Measurements from ENCODE around the gene FTH1. TPM values are rescaled to one million over a fixed set of nuclear protein-coding genes. Genes with fewer than 3 reads are reported as not detected.

The FTH1 gene
- polyA plus RNA-seq, 1 donor from 2014 or later, result 597 TPM

DNA sequence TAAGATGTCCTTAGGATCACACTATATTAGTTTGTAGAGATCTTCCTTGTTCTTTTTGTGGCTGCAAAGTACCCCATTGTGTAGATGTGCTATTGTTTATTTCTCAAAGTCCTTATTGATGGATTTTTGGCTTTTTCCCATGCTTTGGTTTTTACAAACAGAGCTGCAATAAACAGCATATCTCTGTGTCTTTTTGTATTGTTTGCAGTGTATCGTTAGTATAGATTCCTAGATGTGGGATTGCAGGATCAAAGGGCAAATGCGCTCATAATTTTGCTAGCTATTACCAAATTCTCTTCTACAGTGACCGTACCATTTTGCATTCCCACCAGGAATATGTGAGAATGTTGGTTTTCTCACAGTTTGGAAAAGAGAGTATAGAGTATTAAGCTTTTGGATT lies 27.5 kb upstream of the FTH1 start:
- Histone ChIP-seq H4K20me1 (ENCODE audit: insufficient read depth) (no peaks in the 10 kb centered on the region), H3K36me3 (ENCODE audit: insufficient read depth, low read length) (no peaks in the 10 kb centered on the region), H3K9ac (ENCODE audit: low read length) (no peak overlapping the region), H3K9me3 (ENCODE audit: low read length) (no peaks in the 10 kb centered on the region), H3K27me3 (ENCODE audit: insufficient read depth, low read depth, low read length) (no peaks in the 10 kb centered on the region), H3K4me3 (ENCODE audit: low read length) (no peak overlapping the region), H3K4me2 (ENCODE audit: low read length) (no peak overlapping the region), H3K9me2 (ENCODE audit: insufficient read depth, low read length) (no peaks in the 10 kb centered on the region), H2AFZ (ENCODE audit: low read depth, low read length) (no peak overlapping the region), H3K27ac (ENCODE audit: low read length) (no peak overlapping the region), H3F3A (ENCODE audit: insufficient read depth, low read length, poor library complexity, severe bottlenecking) (no peaks in the 10 kb centered on the region), H3K79me2 (replicated peaks; ENCODE audit: insufficient read depth, low read length) (no peaks in the 10 kb centered on the region)
- TF ChIP-seq EZH2 (IDR thresholded peaks at IDR 0.05; ENCODE audit: borderline replicate concordance, insufficient read depth, low read length, poor library complexity, severe bottlenecking) (no peak), RAD21 (conservative IDR thresholded peaks at IDR 0.05) (no peak), SMC3 (conservative IDR thresholded peaks at IDR 0.05; ENCODE audit: poor library complexity) (no peak), EP300 (conservative IDR thresholded peaks at IDR 0.05; ENCODE audit: poor library complexity, severe bottlenecking) (no peak), MXI1 (conservative IDR thresholded peaks at IDR 0.05; ENCODE audit: poor library complexity, severe bottlenecking) (no peak), POLR2AphosphoS5 (IDR thresholded peaks at IDR 0.05) (no peak), TAF1 (IDR thresholded peaks at IDR 0.05; ENCODE audit: low read depth) (no peak)
- TF ChIP-seq, protein P1, sequence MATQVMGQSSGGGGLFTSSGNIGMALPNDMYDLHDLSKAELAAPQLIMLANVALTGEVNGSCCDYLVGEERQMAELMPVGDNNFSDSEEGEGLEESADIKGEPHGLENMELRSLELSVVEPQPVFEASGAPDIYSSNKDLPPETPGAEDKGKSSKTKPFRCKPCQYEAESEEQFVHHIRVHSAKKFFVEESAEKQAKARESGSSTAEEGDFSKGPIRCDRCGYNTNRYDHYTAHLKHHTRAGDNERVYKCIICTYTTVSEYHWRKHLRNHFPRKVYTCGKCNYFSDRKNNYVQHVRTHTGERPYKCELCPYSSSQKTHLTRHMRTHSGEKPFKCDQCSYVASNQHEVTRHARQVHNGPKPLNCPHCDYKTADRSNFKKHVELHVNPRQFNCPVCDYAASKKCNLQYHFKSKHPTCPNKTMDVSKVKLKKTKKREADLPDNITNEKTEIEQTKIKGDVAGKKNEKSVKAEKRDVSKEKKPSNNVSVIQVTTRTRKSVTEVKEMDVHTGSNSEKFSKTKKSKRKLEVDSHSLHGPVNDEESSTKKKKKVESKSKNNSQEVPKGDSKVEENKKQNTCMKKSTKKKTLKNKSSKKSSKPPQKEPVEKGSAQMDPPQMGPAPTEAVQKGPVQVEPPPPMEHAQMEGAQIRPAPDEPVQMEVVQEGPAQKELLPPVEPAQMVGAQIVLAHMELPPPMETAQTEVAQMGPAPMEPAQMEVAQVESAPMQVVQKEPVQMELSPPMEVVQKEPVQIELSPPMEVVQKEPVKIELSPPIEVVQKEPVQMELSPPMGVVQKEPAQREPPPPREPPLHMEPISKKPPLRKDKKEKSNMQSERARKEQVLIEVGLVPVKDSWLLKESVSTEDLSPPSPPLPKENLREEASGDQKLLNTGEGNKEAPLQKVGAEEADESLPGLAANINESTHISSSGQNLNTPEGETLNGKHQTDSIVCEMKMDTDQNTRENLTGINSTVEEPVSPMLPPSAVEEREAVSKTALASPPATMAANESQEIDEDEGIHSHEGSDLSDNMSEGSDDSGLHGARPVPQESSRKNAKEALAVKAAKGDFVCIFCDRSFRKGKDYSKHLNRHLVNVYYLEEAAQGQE (IDR thresholded peaks at IDR 0.05; ENCODE audit: borderline replicate concordance), result no peak
- TF ChIP-seq, protein P2, sequence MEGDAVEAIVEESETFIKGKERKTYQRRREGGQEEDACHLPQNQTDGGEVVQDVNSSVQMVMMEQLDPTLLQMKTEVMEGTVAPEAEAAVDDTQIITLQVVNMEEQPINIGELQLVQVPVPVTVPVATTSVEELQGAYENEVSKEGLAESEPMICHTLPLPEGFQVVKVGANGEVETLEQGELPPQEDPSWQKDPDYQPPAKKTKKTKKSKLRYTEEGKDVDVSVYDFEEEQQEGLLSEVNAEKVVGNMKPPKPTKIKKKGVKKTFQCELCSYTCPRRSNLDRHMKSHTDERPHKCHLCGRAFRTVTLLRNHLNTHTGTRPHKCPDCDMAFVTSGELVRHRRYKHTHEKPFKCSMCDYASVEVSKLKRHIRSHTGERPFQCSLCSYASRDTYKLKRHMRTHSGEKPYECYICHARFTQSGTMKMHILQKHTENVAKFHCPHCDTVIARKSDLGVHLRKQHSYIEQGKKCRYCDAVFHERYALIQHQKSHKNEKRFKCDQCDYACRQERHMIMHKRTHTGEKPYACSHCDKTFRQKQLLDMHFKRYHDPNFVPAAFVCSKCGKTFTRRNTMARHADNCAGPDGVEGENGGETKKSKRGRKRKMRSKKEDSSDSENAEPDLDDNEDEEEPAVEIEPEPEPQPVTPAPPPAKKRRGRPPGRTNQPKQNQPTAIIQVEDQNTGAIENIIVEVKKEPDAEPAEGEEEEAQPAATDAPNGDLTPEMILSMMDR (IDR thresholded peaks at IDR 0.05; ENCODE audit: poor library complexity, severe bottlenecking), result no peak

DNA sequence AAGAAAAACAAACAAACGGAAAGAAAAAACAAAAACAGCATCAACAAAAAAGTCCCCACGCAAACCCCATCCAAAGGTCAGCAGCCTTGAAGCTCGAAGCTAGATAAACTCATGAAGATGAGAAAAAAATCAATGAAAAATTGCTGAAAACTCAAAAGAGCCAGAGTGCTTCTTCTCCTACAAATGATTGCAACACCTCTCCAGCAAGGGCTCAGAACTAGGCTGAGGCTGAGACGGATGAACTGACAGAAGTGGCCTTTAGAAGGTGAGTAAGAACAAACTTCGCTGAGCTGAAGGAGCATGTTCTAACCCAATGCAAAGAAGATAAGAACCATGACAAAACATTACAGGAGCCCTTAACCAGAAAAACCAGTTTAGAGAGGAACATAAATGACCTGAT lies 18.4 kb upstream of the FTH1 start:
- H3K9me3 ChIP-seq (ENCODE audit: low read length), result no peaks in the 10 kb centered on the region
- H3K9ac ChIP-seq (ENCODE audit: low read length), result no peak overlapping the region
- no peak overlapping the region for H2AFZ ChIP-seq (ENCODE audit: low read depth, low read length)
- H4K20me1 ChIP-seq (ENCODE audit: insufficient read depth), result no peaks in the 10 kb centered on the region
- H3F3A ChIP-seq (ENCODE audit: insufficient read depth, low read length, poor library complexity, severe bottlenecking), result no peaks in the 10 kb centered on the region
- H3K9me2 ChIP-seq (ENCODE audit: insufficient read depth, low read length), result no peaks in the 10 kb centered on the region
- H3K4me3 ChIP-seq (ENCODE audit: low read length), result no peak overlapping the region
- no peaks in the 10 kb centered on the region for H3K79me2 ChIP-seq (replicated peaks; ENCODE audit: insufficient read depth, low read length)
- no peaks in the 10 kb centered on the region for H3K36me3 ChIP-seq (ENCODE audit: insufficient read depth, low read length)
- H3K27me3 ChIP-seq (ENCODE audit: insufficient read depth, low read depth, low read length), result no peaks in the 10 kb centered on the region
- H3K4me2 ChIP-seq (ENCODE audit: low read length), result no peak overlapping the region
- TF ChIP-seq MXI1 (conservative IDR thresholded peaks at IDR 0.05; ENCODE audit: poor library complexity, severe bottlenecking) (no peak), SMC3 (conservative IDR thresholded peaks at IDR 0.05; ENCODE audit: poor library complexity) (no peak), EP300 (conservative IDR thresholded peaks at IDR 0.05; ENCODE audit: poor library complexity, severe bottlenecking) (no peak), EZH2 (IDR thresholded peaks at IDR 0.05; ENCODE audit: borderline replicate concordance, insufficient read depth, low read length, poor library complexity, severe bottlenecking) (no peak), TAF1 (IDR thresholded peaks at IDR 0.05; ENCODE audit: low read depth) (no peak), POLR2AphosphoS5 (IDR thresholded peaks at IDR 0.05) (no peak), RAD21 (conservative IDR thresholded peaks at IDR 0.05) (no peak)
- TF ChIP-seq, protein P1 (IDR thresholded peaks at IDR 0.05; ENCODE audit: borderline replicate concordance), result no peak
- TF ChIP-seq, protein P2 (IDR thresholded peaks at IDR 0.05; ENCODE audit: poor library complexity, severe bottlenecking), result no peak
- no peak overlapping the region for H3K27ac ChIP-seq (ENCODE audit: low read length)
